H1 (cell line): Measurements from ENCODE around the gene CEP350. TPM values are rescaled to one million over a fixed set of nuclear protein-coding genes. Genes with fewer than 3 reads are reported as not detected.

Experiments
- KDM5A ChIP-seq: fragments of 200-600 bp; IDR thresholded peaks from 2 replicates; pipeline ENCODE4 v1.7.1; 2012; ENCODE audit warnings: mild to moderate bottlenecking, low read length, inconsistent platforms, mixed read lengths
- MAFK ChIP-seq: IDR thresholded peaks from 2 replicates; pipeline ENCODE4 v1.6.1; 2012; ENCODE audit warnings: low read depth, mild to moderate bottlenecking, improper control_type of control experiment, low read length
- PHF8 ChIP-seq: fragments of 200-600 bp; sonication (generic); conservative IDR thresholded peaks from 2 replicates; pipeline ENCODE4 v1.7.1; 2012; ENCODE audit warnings: low read depth, mild to moderate bottlenecking, inconsistent platforms, low read length, moderate library complexity
- RNF2 ChIP-seq: fragments of 200-900, 300-1000 bp; sonication (generic); IDR thresholded peaks from 2 replicates; pipeline ENCODE4 v1.7.1; 2016; ENCODE audit warnings: borderline replicate concordance, low read depth, mild to moderate bottlenecking, antibody characterized with exemption, low read length; ENCODE audit not compliant: poor library complexity, severe bottlenecking; ENCODE audit errors: missing control alignments
- SAP30 ChIP-seq: fragments of 300-600 bp; sonication (generic); IDR thresholded peaks from 2 replicates; pipeline ENCODE4 v1.7.1; 2012; ENCODE audit warnings: low read length, moderate library complexity, mild to moderate bottlenecking, inconsistent platforms; ENCODE audit not compliant: insufficient read depth, insufficient replicate concordance
- polyA plus RNA-seq, 7 experiments: library from polyadenylated mRNA; depleted of rRNA in 3 of 7; stranded (reverse) in 5 of 7; unstranded in 2 of 7; fragments of >200 nt in 5 of 7; fragments of 200-250 nt in 2 of 7; gene quantifications; 1 replicate in 5 of 7; 2 replicates in 1 of 7; 4 replicates in 1 of 7; pipeline versions ENCODE4 v1.2.1 to v1.2.3, GENCODE V29; 2011 to 2013; ENCODE audit warnings: missing spikeins in 2 of 7, mixed read lengths in 2 of 7
- total RNA-seq: library from RNA; stranded (reverse); fragmentation: NEBNext Ultra II Directional; extraction: Animal tissue kit (Norgen Biotek cat#: 25700); gene quantifications from 2 replicates; pipeline ENCODE4 v1.2.1, GENCODE V29; 2021
- TF ChIP-seq, protein P1 (sequence below): IDR thresholded peaks from 2 replicates; pipeline ENCODE4 v1.6.1; 2012; ENCODE audit warnings: low read length, inconsistent platforms

The CEP350 gene
- total and polyA plus RNA-seq, 2 of the 8 experiments (the other 6 are each of a cell fraction or from before 2014, with no cell fraction given): 5.6 to 39.4 TPM

DNA sequence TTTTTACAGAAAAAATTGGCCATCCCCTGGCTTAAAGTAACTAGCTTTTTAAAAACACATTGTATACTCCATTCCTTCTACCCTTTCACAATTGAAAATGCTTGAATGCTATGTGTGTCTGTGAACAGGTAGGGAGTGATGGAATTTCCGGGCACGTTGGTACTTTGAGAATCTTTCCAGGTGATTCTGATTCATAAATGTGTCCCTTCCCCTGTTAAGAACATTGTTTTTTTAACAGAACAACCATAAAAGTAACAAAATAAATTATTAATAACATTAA lies 142.7 kb downstream of the CEP350 start (continued):
- TF ChIP-seq, protein P1, sequence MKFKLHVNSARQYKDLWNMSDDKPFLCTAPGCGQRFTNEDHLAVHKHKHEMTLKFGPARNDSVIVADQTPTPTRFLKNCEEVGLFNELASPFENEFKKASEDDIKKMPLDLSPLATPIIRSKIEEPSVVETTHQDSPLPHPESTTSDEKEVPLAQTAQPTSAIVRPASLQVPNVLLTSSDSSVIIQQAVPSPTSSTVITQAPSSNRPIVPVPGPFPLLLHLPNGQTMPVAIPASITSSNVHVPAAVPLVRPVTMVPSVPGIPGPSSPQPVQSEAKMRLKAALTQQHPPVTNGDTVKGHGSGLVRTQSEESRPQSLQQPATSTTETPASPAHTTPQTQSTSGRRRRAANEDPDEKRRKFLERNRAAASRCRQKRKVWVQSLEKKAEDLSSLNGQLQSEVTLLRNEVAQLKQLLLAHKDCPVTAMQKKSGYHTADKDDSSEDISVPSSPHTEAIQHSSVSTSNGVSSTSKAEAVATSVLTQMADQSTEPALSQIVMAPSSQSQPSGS: no peak
- TF ChIP-seq PHF8 (no peak), SAP30 (no peak), MAFK (no peak), RNF2 (no peak), KDM5A (no peak)
- TF ChIP-seq, all 59 proteins: peak for 0
